IMR-90 (cell line): ENCODE results near the gene DCHS1.

Experiments
- CTCF ChIP-seq: conservative IDR thresholded peaks from 2 replicates; pipeline ENCODE4 v1.5.1; 2012; ENCODE audit warnings: mild to moderate bottlenecking, low read depth, low read length, improper control_type of control experiment
- MAFK ChIP-seq: IDR thresholded peaks from 2 replicates; pipeline ENCODE4 v1.6.1; 2012; ENCODE audit warnings: low read depth, low read length, improper control_type of control experiment
- MXI1 ChIP-seq: IDR thresholded peaks from 2 replicates; pipeline ENCODE4 v1.6.1; 2012; ENCODE audit warnings: low read depth, mild to moderate bottlenecking, low read length, moderate library complexity, borderline replicate concordance
- POLR2A ChIP-seq: IDR thresholded peaks from 2 replicates; pipeline ENCODE4 v1.6.1; 2012; ENCODE audit warnings: mild to moderate bottlenecking, low read depth, low read length
- SMC3 ChIP-seq: fragments of 150-350 bp; IDR thresholded peaks from 2 replicates; pipeline ENCODE4 v1.6.1; 2016; ENCODE audit warnings: low read depth, mild to moderate bottlenecking, antibody characterized with exemption, low read length, moderate library complexity

GRCh38 chr11:6608011-6608410 is 47.6 kb downstream of the DCHS1 start:
- TF ChIP-seq CTCF, result no peak
- TF ChIP-seq MXI1, result no peak
- no peak for TF ChIP-seq MAFK
- TF ChIP-seq POLR2A, result no peak
- no peak for TF ChIP-seq SMC3
